ENCODE data around the gene TBCD.

The TBCD gene

DNA sequence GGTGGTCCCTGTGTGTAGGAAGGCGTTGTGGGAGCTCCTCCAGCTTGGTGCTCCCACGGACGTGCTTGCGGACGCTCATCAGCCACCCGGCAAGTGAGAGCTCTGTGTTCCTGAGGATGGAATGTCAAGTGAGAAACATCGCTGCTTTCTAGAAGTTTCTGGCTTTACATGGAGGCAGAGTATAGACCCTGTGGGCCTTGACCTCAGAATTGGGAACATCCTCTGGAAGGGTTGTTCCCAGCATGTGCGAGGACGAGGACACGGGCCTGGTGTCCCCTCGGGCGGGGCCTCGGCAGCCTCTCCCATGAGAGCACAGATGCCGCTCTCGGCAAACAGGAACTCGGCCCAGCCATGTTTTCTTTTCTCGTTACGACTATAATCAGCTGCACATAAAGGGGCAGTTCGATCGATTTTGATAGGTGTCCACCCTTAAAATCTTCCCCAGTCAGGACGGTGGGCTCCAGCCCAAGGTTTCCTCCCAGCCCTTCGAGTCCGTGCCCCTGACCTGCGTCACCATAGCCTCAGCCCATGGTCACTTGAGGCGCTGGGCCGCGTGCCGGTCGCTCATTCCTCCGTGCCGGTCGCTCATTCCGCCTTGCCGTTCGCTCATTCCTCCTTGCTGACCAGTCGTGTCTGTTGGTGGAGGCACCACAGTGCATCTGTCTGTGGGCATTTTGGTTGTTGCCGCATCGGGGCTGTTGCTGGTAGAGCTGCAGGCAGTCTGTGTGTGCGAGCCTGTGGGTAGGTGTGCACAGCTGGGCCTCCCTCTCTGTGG, 179.2 kb downstream of the TBCD start:
- Histone ChIP-seq H3K36me3 (replicated peaks) (peaks cover 30% of the 10 kb centered on the region), H3K27me3 (replicated peaks) (no peaks in the 10 kb centered on the region), H3K4me3 (ENCODE audit: low read depth, low read length) (no peak overlapping the region), H3K27ac (peak overlapping the region; percentile 87)
- in situ Hi-C loops (cut with HindIII; ENCODE audit: low pct_ligation_motif_present, low sequenced_read_pairs), result no loop called here
- TF ChIP-seq, protein P1, sequence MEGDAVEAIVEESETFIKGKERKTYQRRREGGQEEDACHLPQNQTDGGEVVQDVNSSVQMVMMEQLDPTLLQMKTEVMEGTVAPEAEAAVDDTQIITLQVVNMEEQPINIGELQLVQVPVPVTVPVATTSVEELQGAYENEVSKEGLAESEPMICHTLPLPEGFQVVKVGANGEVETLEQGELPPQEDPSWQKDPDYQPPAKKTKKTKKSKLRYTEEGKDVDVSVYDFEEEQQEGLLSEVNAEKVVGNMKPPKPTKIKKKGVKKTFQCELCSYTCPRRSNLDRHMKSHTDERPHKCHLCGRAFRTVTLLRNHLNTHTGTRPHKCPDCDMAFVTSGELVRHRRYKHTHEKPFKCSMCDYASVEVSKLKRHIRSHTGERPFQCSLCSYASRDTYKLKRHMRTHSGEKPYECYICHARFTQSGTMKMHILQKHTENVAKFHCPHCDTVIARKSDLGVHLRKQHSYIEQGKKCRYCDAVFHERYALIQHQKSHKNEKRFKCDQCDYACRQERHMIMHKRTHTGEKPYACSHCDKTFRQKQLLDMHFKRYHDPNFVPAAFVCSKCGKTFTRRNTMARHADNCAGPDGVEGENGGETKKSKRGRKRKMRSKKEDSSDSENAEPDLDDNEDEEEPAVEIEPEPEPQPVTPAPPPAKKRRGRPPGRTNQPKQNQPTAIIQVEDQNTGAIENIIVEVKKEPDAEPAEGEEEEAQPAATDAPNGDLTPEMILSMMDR (IDR thresholded peaks at IDR 0.05; ENCODE audit: low read depth, low read length, missing control alignments), result no peak
- no peak for DNase-seq

DNA sequence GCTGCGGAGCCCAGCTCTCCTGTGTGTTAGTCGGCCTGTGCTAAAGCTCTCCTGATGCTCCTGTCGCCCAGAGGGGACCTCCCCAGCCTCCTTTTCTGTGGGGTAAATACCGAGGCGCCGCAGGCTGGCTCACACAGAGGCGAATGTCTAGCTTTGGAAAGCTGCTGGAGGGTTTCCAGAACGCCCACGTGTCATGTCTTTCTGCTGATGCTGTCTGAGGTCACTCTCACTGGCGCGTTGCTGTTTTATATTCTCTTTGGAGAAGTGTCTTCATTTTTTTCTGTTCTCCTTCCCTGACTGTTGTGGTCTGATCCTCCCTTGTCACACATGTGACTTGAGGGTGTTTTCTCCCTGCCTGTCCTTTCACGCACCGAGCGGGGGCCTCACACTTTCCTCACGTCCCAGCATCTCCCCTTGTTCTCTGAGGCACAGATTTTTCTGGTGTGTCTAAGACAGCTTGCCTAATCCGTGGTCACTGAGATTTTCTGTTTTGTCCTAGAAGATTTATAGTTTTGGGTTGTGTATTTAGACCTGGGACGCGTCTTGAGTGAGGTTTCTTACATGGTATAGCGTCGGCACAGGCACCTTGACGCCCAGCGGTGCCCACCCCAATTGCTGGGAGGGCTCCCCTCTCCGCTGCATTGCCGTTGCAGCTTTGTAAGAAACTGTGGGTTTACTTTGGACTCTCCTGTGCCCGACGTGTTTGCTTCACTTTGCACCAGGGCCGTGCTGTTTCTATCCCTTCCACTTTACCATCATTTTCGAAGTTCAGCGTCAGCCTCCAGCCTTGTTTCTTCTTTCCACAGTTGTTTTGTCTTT, 180.0 kb downstream of the TBCD start:
- peak; percentile 96 for DNase-seq
- Histone ChIP-seq H3K4me3 (ENCODE audit: low read depth, low read length) (no peak overlapping the region), H3K36me3 (replicated peaks) (peaks cover 22% of the 10 kb centered on the region), H3K27ac (peak overlapping the region; percentile 87), H3K27me3 (replicated peaks) (no peaks in the 10 kb centered on the region)
- in situ Hi-C loops (cut with HindIII; ENCODE audit: low pct_ligation_motif_present, low sequenced_read_pairs), result no loop called here
- TF ChIP-seq, protein P1 (IDR thresholded peaks at IDR 0.05; ENCODE audit: low read depth, low read length, missing control alignments), result no peak

DNA sequence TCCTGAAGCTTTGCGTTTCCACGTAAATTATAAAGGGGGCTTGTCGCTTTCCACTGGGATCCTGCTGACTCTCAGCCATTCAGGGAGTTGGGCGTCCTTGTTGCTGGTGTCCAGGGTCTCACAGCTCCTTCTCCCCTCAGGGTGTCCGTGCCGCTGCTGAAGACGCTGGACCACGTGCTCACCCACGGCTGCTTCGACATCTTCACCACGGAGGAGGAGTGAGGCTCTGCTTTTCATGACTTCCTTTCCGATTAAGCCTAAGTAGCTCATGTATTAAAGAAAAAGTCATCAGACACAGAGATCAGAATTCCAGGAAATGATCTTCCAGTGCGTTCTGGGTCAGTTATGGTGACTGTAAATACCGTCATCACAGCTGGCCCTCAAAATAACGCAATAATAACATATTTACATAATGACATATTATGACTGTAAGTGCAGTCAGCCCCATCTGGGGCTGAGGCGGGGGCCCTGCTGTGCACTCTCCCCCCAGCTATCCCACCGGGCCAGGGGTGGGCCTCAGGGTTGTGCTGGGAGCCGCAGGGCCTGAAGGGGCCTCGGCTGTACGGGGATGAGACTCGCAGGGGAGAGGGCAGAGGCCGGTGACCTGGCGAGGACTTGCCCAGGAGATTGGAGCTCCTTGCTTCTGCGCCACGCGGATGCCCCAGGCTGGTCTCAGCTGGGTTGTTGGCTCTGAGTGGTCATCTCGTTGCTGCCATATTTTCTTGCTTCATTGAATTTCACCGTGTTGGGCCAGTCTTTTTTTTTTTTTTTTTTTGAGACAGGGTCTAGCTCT, 180.8 kb downstream of the TBCD start:
- Histone ChIP-seq H3K27ac (peak overlapping the region; percentile 87), H3K36me3 (replicated peaks) (peaks cover 22% of the 10 kb centered on the region), H3K27me3 (replicated peaks) (no peaks in the 10 kb centered on the region), H3K4me3 (ENCODE audit: low read depth, low read length) (no peak overlapping the region)
- TF ChIP-seq, protein P1 (IDR thresholded peaks at IDR 0.05; ENCODE audit: low read depth, low read length, missing control alignments), result no peak
- DNase-seq, result peak; percentile 67
- in situ Hi-C loops (cut with HindIII; ENCODE audit: low pct_ligation_motif_present, low sequenced_read_pairs), result no loop called here

DNA sequence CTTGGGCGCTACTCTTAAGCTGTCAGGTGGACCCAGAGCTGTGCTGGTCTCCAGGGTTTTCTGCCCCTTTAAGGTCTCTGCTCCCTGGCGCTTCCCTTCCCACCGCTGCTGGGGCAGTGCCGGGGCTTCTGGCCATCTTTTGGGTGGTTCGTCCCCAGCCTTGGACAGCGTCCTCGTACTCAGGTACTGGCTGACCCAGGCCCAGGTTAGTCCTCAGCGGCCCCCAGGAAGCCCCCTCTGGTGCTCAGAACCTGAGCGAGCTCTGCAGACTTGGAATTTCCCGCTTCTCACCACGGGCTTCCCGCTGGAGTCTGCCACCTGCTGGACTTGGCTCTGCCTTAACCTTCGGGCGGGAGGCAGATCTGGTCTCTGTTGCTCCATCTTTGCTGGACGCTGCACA, 182.0 kb downstream of the TBCD start:
- peaks cover 22% of the 10 kb centered on the region for H3K36me3 ChIP-seq (replicated peaks)
- no peak overlapping the region for H3K4me3 ChIP-seq (ENCODE audit: low read depth, low read length)
- TF ChIP-seq, protein P1 (IDR thresholded peaks at IDR 0.05; ENCODE audit: low read depth, low read length, missing control alignments), result peak; percentile 20
- in situ Hi-C loops (cut with HindIII; ENCODE audit: low pct_ligation_motif_present, low sequenced_read_pairs), result no loop called here
- no peak overlapping the region for H3K27ac ChIP-seq
- no peaks in the 10 kb centered on the region for H3K27me3 ChIP-seq (replicated peaks)
- no peak for DNase-seq

DNA sequence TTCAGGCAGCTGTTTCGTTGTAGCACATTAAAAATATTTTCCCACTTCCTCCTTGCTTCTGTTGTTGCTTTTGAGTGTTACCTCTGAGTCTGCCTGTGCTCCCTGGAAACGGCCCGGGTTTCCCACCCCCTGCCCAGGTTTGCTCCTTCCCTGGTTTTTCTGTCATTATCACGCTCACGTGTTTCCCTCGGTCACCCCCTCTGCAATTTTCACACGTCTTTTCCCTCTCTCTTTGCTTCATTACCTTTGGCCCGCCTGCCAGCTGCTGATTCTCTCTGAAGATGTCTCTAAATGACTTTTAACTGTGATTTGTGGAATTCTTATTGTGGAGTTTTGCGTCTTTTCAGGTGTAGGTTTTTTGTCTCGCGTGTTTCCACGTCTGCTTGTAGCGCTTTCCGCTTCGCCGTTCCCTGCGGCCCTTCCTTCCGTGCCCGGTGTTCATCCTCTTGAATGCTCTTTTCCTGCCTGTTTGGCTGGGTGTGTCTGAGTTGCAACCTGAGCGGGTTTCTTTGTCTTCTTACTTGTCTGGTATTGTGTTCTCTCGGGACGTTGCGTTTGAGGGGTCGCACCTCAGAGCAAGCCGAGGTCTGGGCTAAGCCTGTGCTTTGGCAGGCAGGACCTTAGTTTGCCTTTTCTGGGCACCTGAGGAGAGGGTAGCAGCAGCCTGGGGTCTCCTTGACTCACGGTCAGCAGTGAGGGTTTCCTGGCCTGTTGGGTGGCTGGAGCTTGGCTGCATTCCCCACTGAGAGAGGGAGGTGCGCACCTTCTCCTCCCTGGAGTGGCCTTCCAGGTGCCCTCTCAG, 184.3 kb downstream of the TBCD start:
- Histone ChIP-seq H3K27ac (no peak overlapping the region), H3K27me3 (replicated peaks) (no peaks in the 10 kb centered on the region), H3K4me3 (ENCODE audit: low read depth, low read length) (no peak overlapping the region), H3K36me3 (replicated peaks) (peaks cover under 1% of the 10 kb centered on the region)
- DNase-seq, result no peak
- TF ChIP-seq, protein P1 (IDR thresholded peaks at IDR 0.05; ENCODE audit: low read depth, low read length, missing control alignments), result no peak
- in situ Hi-C loops (cut with HindIII; ENCODE audit: low pct_ligation_motif_present, low sequenced_read_pairs), result no loop called here
